Femur (tissue), 1 donor: ENCODE measurements around the gene CYB5R4.
"Not testable (repeated sequence)": the region's sequence is repeated elsewhere in the genome, so short reads cannot be mapped to it uniquely, and the experiment has no call there.

ENCODE experiments used
- DNase-seq: peaks from one replicate; pipeline ENCODE4 v3.0.0-alpha.2; 2017

CYB5R4 gene

GRCh38 chr6:83867043-83867442 is 7.6 kb downstream of the CYB5R4 start:
- DNase-seq: no peak

GRCh38 chr6:83867527-83868161 is 8.2 kb downstream of the CYB5R4 start:
- DNase-seq: peak; percentile 21

- no peak for DNase-seq
Observed at GRCh38 chr6:83868639-83869038, 9.2 kb downstream of the CYB5R4 start.

- no peak for DNase-seq
Observed at GRCh38 chr6:83870649-83871048, 11.2 kb downstream of the CYB5R4 start.

- DNase-seq: no peak
Observed at GRCh38 chr6:83872386-83873118, 13.1 kb downstream of the CYB5R4 start.

- no peak for DNase-seq
Observed at GRCh38 chr6:83873869-83874268, 14.4 kb downstream of the CYB5R4 start.

GRCh38 chr6:83875843-83876242 is 16.4 kb downstream of the CYB5R4 start:
- DNase-seq: no peak

GRCh38 chr6:83878902-83879644 is 19.6 kb downstream of the CYB5R4 start:
- no peak for DNase-seq

GRCh38 chr6:83879746-83880145 is 20.3 kb downstream of the CYB5R4 start:
- no peak for DNase-seq

- DNase-seq: no peak
Observed at GRCh38 chr6:83883240-83883639, 23.8 kb downstream of the CYB5R4 start.

GRCh38 chr6:83884523-83884922 is 25.0 kb downstream of the CYB5R4 start:
- no peak for DNase-seq

- DNase-seq: no peak
Observed at GRCh38 chr6:83885984-83886383, 26.5 kb downstream of the CYB5R4 start.

GRCh38 chr6:83889621-83890020 is 30.1 kb downstream of the CYB5R4 start:
- no peak for DNase-seq

GRCh38 chr6:83890520-83890919 is 31.0 kb downstream of the CYB5R4 start:
- no peak for DNase-seq

GRCh38 chr6:83891586-83891985 is 32.1 kb downstream of the CYB5R4 start:
- no peak for DNase-seq

GRCh38 chr6:83893024-83893423 is 33.5 kb downstream of the CYB5R4 start:
- no peak for DNase-seq

- DNase-seq: not testable (repeated sequence)
Observed at GRCh38 chr6:83897094-83897493, 37.6 kb downstream of the CYB5R4 start.

GRCh38 chr6:83901624-83902023 is 42.1 kb downstream of the CYB5R4 start:
- DNase-seq: no peak

- DNase-seq: no peak
Observed at GRCh38 chr6:83904395-83904794, 44.9 kb downstream of the CYB5R4 start.

GRCh38 chr6:83905648-83906047 is 46.2 kb downstream of the CYB5R4 start:
- no peak for DNase-seq

GRCh38 chr6:83907623-83908390 is 48.3 kb downstream of the CYB5R4 start:
- DNase-seq: not testable (repeated sequence)

GRCh38 chr6:83908813-83909212 is 49.3 kb downstream of the CYB5R4 start:
- no peak for DNase-seq

- DNase-seq: no peak
Observed at GRCh38 chr6:83911278-83911677, 51.8 kb downstream of the CYB5R4 start.
